ENCODE results near the gene DENND5A. TPM values are rescaled to one million over a fixed set of nuclear protein-coding genes. Genes with fewer than 3 reads are reported as not detected.

The DENND5A gene
- total and polyA plus RNA-seq, 2 of the 8 experiments (the other 6 are each of a cell fraction or from before 2014, with no cell fraction given) = 65.7 to 139 TPM

GRCh38 chr11:9200471-9200870 lies 64.7 kb downstream of the DENND5A start:
- DNase-seq (ENCODE audit: low read depth in 1 of 2, low spot score in 2 of 2) = no peak
- Histone ChIP-seq H3K23me2 (ENCODE audit: low read depth, low read length) (no peaks in the 10 kb centered on the region), H3K4me1 (replicated peaks in 1 of 4; ENCODE audit: control insufficient read depth in 3 of 4, insufficient read depth in 4 of 4, low read length in 3 of 4) (peaks cover 0 to 2% (median 0%) of the 10 kb centered on the region in 4 experiments; a peak in 1 of 7 replicates), H2BK120ac (replicated peaks; ENCODE audit: low read depth, low read length) (no peak overlapping the region), H3K9me3 (ENCODE audit: insufficient read depth in 2 of 2, low read depth in 1 of 2, low read length in 1 of 2) (no peaks in the 10 kb centered on the region), H4K5ac (ENCODE audit: insufficient read length, low read depth, low read length) (no peak overlapping the region), H3K27ac (ENCODE audit: low read depth, low read length) (no peak overlapping the region), H4K91ac (replicated peaks; ENCODE audit: insufficient read length, low read length) (no peak overlapping the region), H2BK5ac (ENCODE audit: low read depth, low read length) (no peak overlapping the region), H3K14ac (ENCODE audit: insufficient read length) (no peak overlapping the region), H3K4me2 (ENCODE audit: insufficient read depth in 1 of 2, low read depth in 2 of 2, low read length in 2 of 2) (no peak overlapping the region), H3K9ac (replicated peaks in 1 of 4; ENCODE audit: extremely low read depth in 1 of 4, low read depth in 3 of 4, low read length in 3 of 4) (no peak overlapping the region), H3K56ac (replicated peaks; ENCODE audit: insufficient read length, low read depth, low read length) (no peak overlapping the region), H2BK20ac (ENCODE audit: low read length) (no peak overlapping the region), H2BK15ac (ENCODE audit: low read length) (no peak overlapping the region), H3K18ac (ENCODE audit: extremely low read depth, low read length) (no peak overlapping the region), H2BK12ac (ENCODE audit: low read depth, low read length) (no peak overlapping the region), H3K4ac (replicated peaks; ENCODE audit: insufficient read length, low read depth, low read length) (no peak overlapping the region), H4K8ac (ENCODE audit: extremely low read depth, insufficient read depth, low read length) (no peak overlapping the region), H3K27me3 (replicated peaks in 1 of 4; ENCODE audit: control insufficient read depth in 3 of 4, extremely low read depth in 1 of 4, insufficient read depth in 3 of 4, low read length in 3 of 4) (no peaks in the 10 kb centered on the region), H3K36me3 (ENCODE audit: control insufficient read depth in 2 of 4, insufficient read depth in 4 of 4, low read length in 3 of 4) (peaks cover 3 to 12% (median 6%) of the 10 kb centered on the region in 4 experiments; a peak in 5 of 8 replicates), H3K79me1 (ENCODE audit: low read depth, low read length) (no peaks in the 10 kb centered on the region), H4K20me1 (replicated peaks in 1 of 2; ENCODE audit: control insufficient read depth in 1 of 2, insufficient read depth in 2 of 2, low read length in 2 of 2) (no peaks in the 10 kb centered on the region), H2AK5ac (ENCODE audit: low read depth, low read length) (no peak overlapping the region), H3K23ac (ENCODE audit: insufficient read length) (no peak overlapping the region), H3K79me2 (ENCODE audit: control insufficient read depth in 1 of 2, insufficient read depth in 2 of 2, low read length in 2 of 2) (no peaks in the 10 kb centered on the region; a peak in 1 of 4 replicates), H3K4me3 (ENCODE audit: extremely low read depth in 1 of 4, insufficient read depth in 2 of 4, low read depth in 3 of 4, low read length in 4 of 4) (no peak overlapping the region), H2AFZ (ENCODE audit: low read length) (no peak overlapping the region)
- POLR2A ChIA-PET (ENCODE audit: partially characterized antibody) = no interaction called here
- no peak for TF ChIP-seq KDM4A (IDR thresholded peaks at IDR 0.05; ENCODE audit: low read depth, low read length, severe bottlenecking)
- TF ChIP-seq ZNF274 (IDR thresholded peaks at IDR 0.05; ENCODE audit: borderline replicate concordance, extremely low read depth, low read length) = no peak
- TF ChIP-seq CHD1 (IDR thresholded peaks at IDR 0.05; ENCODE audit: low read depth, low read length) = no peak
- CTCF ChIA-PET (ENCODE audit: partially characterized antibody) = interaction anchor here (0.6 to 1.3 kb wide), 3 partner anchors 34 to 184 kb away, joined by 3 read pairs; partner anchors contain the start of gene IPO7
- FAIRE-seq = no peak
- 92% methylated on average over 2 of the region's 2 CpGs; no CpG with 5 or more reads in 1 of the 2 experiments for WGBS, 2 experiments (ENCODE audit: extremely low coverage in 1 of 2, insufficient coverage in 1 of 2, insufficient read length in 1 of 2, insufficient replicate concordance in 2 of 2, low coverage in 1 of 2, low lambda C conversion rate in 2 of 2, missing lambda C conversion rate in 1 of 2)

Data from H1 (cell line).